ENCODE results near the gene SLC35C1.

The SLC35C1 gene

DNA sequence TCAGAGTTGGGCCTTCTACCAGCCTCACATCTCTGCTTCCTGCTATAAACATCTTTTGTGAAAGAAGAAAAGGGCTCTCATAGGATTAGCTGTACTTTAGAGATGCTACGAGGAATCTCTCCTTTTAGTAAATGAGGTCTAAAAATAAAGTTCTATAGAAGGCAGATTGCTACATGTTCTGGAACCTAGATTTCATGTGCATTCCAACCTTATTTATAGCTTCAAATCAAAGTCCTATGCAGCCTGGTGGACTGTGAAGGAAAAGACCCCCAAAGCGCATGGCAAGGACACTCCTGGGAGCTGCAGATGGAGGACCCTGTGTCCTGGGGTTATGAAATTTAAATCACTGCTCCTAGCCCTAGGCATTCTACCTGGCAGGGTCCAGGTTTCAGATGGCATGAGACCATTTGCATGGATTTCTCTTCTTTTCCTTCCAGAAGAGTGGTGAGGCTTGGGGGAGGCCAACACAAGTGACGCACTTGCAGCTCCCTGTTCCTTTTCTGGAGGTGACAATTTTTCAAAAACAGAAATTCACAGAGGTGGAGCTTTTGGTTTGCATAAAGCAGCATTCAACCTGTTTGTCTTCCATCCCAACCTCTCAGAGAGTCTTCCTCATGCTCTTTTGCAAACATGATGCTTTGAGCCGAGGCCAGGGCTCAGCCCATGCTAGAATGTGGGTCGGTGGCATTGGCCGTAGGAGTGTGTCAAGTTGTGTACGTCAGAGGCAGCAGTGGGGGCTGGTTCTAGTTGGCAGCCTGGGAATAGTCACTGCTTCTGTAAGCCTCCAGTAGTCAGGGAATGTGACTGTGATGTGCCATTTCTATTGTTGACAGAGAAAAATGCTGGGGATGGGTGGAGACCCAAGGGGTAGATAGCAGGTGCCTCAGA, 48.6 kb downstream of the SLC35C1 start:
- no peak for TF ChIP-seq ZNF274 (IDR thresholded peaks at IDR 0.05; ENCODE audit: low read depth, low read length)
- no peak overlapping the region for H3K4me3 ChIP-seq (ENCODE audit: low read length)

DNA sequence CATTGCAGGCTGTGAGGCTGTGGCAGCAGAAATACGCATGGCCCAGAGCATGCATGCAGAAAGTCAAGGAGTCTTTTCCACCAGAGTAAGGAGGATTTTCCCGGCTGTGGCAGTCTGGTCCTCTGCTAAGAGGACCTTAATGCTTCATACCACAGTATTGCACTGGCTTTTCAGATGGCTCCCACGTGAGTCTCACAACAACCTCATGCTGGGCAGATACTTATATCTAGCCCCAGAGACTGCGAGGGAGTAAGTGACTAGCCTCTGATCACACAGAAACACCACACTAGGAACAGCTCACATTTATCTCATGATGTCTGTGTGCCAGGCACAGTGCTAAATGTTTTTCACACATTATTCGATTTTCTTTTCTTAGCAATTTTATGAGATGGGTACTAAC, 50.4 kb downstream of the SLC35C1 start:
- H3K4me3 ChIP-seq (ENCODE audit: low read length), result no peak overlapping the region
- TF ChIP-seq ZNF274 (IDR thresholded peaks at IDR 0.05; ENCODE audit: low read depth, low read length), result no peak

- no peak overlapping the region for H3K4me3 ChIP-seq (ENCODE audit: low read length)
- TF ChIP-seq ZNF274 (IDR thresholded peaks at IDR 0.05; ENCODE audit: low read depth, low read length), result no peak
Measured at GRCh38 chr11:45856044-45856468, 51.1 kb downstream of the SLC35C1 start.

DNA sequence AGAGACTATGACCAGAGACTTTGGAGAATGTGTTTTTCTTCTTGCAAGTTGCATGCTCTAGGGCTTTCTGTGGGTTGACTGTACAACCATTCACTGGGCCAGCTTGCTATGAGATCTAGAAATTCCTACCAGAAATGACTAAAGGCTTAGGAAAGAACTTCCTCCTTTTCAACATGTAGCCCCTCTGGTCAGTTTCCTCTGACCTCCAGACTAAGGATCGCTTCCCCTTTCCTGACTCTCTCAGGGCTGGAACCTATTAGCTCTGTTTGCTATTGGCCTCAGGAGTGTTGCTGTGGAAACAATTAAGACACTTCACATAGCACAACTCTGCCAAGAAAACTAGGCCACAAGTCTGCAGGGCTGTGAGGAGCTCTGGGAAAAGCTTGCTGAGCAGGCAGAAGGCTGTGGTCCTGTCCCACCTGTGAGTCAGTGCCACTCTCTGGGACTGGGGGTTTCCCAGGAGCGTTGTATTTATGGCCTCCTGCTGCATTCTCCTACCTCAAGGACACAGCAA, 53.1 kb downstream of the SLC35C1 start:
- no peak for TF ChIP-seq ZNF274 (IDR thresholded peaks at IDR 0.05; ENCODE audit: low read depth, low read length)
- H3K4me3 ChIP-seq (ENCODE audit: low read length), result no peak overlapping the region

GRCh38 chr11:45858751-45859398, 53.9 kb downstream of the SLC35C1 start:
- H3K4me3 ChIP-seq (ENCODE audit: low read length), result no peak overlapping the region
- TF ChIP-seq ZNF274 (IDR thresholded peaks at IDR 0.05; ENCODE audit: low read depth, low read length), result no peak

GRCh38 chr11:45859661-45860140, 54.8 kb downstream of the SLC35C1 start:
- no peak overlapping the region for H3K4me3 ChIP-seq (ENCODE audit: low read length)

GRCh38 chr11:45860348-45860747, 55.4 kb downstream of the SLC35C1 start:
- no peak for TF ChIP-seq ZNF274 (IDR thresholded peaks at IDR 0.05; ENCODE audit: low read depth, low read length)
- H3K4me3 ChIP-seq (ENCODE audit: low read length), result no peak overlapping the region

More at GRCh38 chr11:45859661-45860140, 54.8 kb downstream of the SLC35C1 start:
- no peak for TF ChIP-seq ZNF274 (IDR thresholded peaks at IDR 0.05; ENCODE audit: low read depth, low read length)

GRCh38 chr11:45860764-45861510, 56.0 kb downstream of the SLC35C1 start:
- no peak overlapping the region for H3K4me3 ChIP-seq (ENCODE audit: low read length)
- no peak for TF ChIP-seq ZNF274 (IDR thresholded peaks at IDR 0.05; ENCODE audit: low read depth, low read length)
